Measurements from ENCODE around the gene FUT1. TPM values are rescaled to one million over a fixed set of nuclear protein-coding genes. Genes with fewer than 3 reads are reported as not detected.

Gene FUT1
- total and polyA plus RNA-seq, 9 of the 15 experiments (the other 6 are each of a cell fraction or from before 2014, with no cell fraction given), result 2.3 to 18.5 (median 8.8) TPM

DNA sequence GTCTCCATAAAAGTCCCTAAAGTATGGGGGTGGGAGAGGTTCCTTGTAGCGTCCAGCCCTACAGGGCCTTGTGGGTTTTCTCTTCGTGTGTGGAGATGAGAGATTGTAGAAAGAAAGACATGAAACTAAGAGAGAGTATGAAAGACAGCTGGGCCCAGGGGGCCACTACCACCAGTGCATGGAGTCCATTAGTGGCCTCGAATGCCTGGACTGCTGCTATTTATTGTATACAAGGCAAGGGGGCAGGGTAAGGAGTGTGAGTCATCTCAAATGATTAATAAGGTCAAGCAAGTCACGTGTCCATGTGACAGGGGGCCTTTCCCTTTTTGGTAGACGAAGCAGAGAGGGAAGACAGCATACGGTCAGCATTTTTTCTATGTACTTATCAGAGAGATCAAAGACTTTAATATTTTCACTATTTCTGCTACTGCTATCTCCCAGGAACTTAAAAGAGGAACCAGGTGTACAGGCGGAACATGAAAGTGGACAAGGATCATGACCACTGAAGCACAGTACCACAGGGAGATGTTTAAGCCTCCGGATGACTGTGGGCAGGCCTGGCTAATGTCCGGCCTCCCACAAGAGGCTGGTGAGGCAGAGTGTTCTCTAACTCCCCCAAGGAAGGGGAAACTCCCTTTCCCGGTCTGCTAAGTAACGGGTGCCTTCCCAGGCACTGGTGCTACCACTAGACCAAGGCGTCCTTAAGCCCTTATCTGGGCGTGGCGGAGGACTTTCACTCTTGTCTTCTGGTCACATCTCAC is 28.4 kb upstream of the FUT1 start (continued):
- TF ChIP-seq CHD7 (IDR thresholded peaks at IDR 0.05; ENCODE audit: low read depth, low read length) (no peak), ZNF174 (CRISPR knock-in tag; IDR thresholded peaks at IDR 0.05) (no peak), ILK (tag; IDR thresholded peaks at IDR 0.05; ENCODE audit: borderline replicate concordance, low read depth) (no peak), MAZ (CRISPR knock-in tag; conservative IDR thresholded peaks at IDR 0.05 in 1 of 2, IDR thresholded peaks at IDR 0.05 in 1 of 2) (peak in 1 of 2 experiments; percentile 53; a peak in 1 of 4 replicates), FOXJ3 (CRISPR knock-in tag; IDR thresholded peaks at IDR 0.05) (no peak)
- TF ChIP-seq, protein P1, sequence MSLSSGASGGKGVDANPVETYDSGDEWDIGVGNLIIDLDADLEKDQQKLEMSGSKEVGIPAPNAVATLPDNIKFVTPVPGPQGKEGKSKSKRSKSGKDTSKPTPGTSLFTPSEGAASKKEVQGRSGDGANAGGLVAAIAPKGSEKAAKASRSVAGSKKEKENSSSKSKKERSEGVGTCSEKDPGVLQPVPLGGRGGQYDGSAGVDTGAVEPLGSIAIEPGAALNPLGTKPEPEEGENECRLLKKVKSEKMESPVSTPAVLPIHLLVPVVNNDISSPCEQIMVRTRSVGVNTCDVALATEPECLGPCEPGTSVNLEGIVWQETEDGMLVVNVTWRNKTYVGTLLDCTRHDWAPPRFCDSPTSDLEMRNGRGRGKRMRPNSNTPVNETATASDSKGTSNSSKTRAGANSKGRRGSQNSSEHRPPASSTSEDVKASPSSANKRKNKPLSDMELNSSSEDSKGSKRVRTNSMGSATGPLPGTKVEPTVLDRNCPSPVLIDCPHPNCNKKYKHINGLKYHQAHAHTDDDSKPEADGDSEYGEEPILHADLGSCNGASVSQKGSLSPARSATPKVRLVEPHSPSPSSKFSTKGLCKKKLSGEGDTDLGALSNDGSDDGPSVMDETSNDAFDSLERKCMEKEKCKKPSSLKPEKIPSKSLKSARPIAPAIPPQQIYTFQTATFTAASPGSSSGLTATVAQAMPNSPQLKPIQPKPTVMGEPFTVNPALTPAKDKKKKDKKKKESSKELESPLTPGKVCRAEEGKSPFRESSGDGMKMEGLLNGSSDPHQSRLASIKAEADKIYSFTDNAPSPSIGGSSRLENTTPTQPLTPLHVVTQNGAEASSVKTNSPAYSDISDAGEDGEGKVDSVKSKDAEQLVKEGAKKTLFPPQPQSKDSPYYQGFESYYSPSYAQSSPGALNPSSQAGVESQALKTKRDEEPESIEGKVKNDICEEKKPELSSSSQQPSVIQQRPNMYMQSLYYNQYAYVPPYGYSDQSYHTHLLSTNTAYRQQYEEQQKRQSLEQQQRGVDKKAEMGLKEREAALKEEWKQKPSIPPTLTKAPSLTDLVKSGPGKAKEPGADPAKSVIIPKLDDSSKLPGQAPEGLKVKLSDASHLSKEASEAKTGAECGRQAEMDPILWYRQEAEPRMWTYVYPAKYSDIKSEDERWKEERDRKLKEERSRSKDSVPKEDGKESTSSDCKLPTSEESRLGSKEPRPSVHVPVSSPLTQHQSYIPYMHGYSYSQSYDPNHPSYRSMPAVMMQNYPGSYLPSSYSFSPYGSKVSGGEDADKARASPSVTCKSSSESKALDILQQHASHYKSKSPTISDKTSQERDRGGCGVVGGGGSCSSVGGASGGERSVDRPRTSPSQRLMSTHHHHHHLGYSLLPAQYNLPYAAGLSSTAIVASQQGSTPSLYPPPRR (CRISPR knock-in tag; IDR thresholded peaks at IDR 0.05; ENCODE audit: borderline replicate concordance), result no peak
- TF ChIP-seq, protein P2, sequence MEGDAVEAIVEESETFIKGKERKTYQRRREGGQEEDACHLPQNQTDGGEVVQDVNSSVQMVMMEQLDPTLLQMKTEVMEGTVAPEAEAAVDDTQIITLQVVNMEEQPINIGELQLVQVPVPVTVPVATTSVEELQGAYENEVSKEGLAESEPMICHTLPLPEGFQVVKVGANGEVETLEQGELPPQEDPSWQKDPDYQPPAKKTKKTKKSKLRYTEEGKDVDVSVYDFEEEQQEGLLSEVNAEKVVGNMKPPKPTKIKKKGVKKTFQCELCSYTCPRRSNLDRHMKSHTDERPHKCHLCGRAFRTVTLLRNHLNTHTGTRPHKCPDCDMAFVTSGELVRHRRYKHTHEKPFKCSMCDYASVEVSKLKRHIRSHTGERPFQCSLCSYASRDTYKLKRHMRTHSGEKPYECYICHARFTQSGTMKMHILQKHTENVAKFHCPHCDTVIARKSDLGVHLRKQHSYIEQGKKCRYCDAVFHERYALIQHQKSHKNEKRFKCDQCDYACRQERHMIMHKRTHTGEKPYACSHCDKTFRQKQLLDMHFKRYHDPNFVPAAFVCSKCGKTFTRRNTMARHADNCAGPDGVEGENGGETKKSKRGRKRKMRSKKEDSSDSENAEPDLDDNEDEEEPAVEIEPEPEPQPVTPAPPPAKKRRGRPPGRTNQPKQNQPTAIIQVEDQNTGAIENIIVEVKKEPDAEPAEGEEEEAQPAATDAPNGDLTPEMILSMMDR (IDR thresholded peaks at IDR 0.05 in 2 of 3, conservative IDR thresholded peaks at IDR 0.05 in 1 of 3; ENCODE audit: insufficient read depth in 2 of 3, low read depth in 1 of 3, low read length in 3 of 3), result no peak

All from K562 (cell line).